Spinal cord (tissue), 10 donors: ENCODE results near the gene CABLES2. TPM values are rescaled to one million over a fixed set of nuclear protein-coding genes. Genes with fewer than 3 reads are reported as not detected.
"Not testable (repeated sequence)": the region's sequence is repeated elsewhere in the genome, so short reads cannot be mapped to it uniquely, and the experiment has no call there.

Experiments used
- DNase-seq, 6 donors: peaks; one replicate each; pipeline versions ENCODE4 v3.0.0 to v3.0.0-alpha.2; 2013 to 2015; ENCODE audit warnings: low spot score in 6 of 6, low read depth in 4 of 6
- H3K27ac ChIP-seq: one replicate; pipeline ENCODE4 v1.5.1; 2013; ENCODE audit warnings: low read depth, low read length, control low read depth
- H3K27me3 ChIP-seq: one replicate; pipeline ENCODE4 v1.6.1; 2013; ENCODE audit warnings: low read length; ENCODE audit not compliant: control insufficient read depth, insufficient read depth
- H3K36me3 ChIP-seq: one replicate; pipeline ENCODE4 v1.6.1; 2013; ENCODE audit warnings: low read length; ENCODE audit not compliant: control insufficient read depth, insufficient read depth
- H3K4me1 ChIP-seq: one replicate; pipeline ENCODE4 v1.6.1; 2013; ENCODE audit warnings: low read length; ENCODE audit not compliant: control insufficient read depth, insufficient read depth
- H3K4me3 ChIP-seq: one replicate; pipeline ENCODE4 v1.5.1; 2013; ENCODE audit warnings: low read depth, low read length, control low read depth
- H3K9me3 ChIP-seq: one replicate; pipeline ENCODE4 v1.6.1; 2013; ENCODE audit warnings: low read length; ENCODE audit not compliant: control insufficient read depth, insufficient read depth
- WGBS: methylation state at CpG from one replicate; pipeline ENCODE4 v1.1.5; 2013; ENCODE audit warnings: missing lambda C conversion rate; ENCODE audit not compliant: insufficient coverage; 5-methylcytosine and 5-hydroxymethylcytosine counted together
- polyA plus RNA-seq, 2 donors: library from polyadenylated mRNA; unstranded; fragments of 120-200 nt; gene quantifications; one replicate each; pipeline ENCODE4 v1.2.1, GENCODE V29; 2013; ENCODE audit not compliant: insufficient read length in 2 of 2
- total RNA-seq, 2 donors: library from RNA; depleted of rRNA in 1 of 2; stranded (reverse); fragments of 120-200 nt in 1 of 2; fragments of >200 nt in 1 of 2; gene quantifications; one replicate each; pipeline versions ENCODE4 v1.2.3 to v1.2.4, GENCODE V29; 2013 to 2014
- donor health status: healthy.

The CABLES2 gene
- total and polyA plus RNA-seq, 4 donors: 4.0 to 23.0 (median 14.1) TPM

DNA sequence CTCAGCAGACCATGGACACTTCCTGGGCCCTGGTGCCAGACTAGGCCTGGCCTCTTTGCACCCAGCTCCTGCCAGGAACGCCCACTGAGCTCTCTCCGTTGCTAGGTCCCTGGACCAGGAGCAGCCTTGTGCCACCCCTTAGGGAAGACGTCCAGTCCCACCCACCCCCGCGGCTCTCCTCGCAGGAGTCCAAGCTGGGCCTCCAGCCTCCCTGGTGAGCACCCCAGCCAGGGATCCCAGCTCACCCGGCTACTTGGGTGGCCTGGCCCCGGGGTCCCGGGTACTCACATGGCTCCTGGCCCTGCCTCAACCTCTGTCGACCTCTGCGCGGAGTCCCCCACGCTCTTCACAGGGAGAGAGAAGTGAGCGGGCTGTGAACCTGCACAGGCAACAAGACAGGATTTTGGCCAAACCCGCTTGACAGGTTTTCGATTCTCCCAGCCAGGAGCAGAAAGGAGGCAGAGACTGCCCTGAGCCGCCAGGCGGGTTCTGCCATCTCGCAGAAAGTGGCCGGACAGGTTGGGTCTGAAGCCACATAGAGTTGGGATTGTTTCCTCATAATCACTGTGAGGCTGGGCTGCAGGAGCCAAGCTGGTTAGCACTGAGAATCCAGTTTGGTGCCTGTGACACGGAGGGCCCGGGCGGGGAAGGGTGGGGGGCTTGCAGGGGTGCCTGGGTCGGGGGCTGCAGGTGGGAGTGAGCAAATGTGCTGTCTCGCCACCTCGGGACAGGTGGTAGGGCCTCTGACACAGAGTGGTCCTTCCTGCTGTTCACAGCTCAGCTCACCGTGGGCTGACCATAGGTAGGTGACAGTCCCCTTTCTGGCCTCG is 20.3 kb upstream of the CABLES2 start, which contains the start of gene RBBP8NL:
RBBP8NL (minus strand) TSS at position 368 of the 830 bp plus-strand sequence. CDS start 7,892 bp downstream, outside the sequence.
- Histone ChIP-seq H3K4me3 (no peak within 1 kb of the TSS), H3K27ac (no peak within 1 kb of the TSS), H3K27me3 (peaks cover 3% of the 10 kb centered on the region), H3K9me3 (no peaks in the 10 kb centered on the region), H3K4me1 (peaks cover 9% of the 10 kb centered on the region), H3K36me3 (no peaks in the 10 kb centered on the region)
- no peak for DNase-seq
- 67% methylated on average over 24 of the region's 28 CpGs for WGBS

DNA sequence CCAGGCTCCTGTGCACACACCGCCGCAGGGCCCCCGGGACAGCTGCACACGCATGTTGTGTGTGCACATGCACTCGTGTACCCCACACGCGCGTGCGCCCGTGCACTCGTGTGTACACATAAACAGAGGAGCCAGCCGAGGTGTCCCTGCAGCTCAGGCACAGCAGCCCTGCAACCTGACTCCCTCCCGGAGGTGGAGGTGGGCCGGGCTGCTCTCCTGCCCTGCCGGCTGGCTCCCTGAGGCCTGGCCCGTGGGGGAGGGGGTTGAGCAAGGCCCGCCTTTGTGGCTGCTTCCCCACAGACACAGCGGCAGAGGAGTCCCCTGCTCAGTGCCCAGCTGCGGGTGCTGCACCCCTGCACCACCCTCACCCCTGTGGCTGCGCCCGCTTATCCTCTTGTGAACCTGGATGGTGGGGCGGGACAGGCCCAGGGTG is 19.6 kb upstream of the CABLES2 start:
- DNase-seq: no peak
- 61% methylated on average over 22 of the region's 22 CpGs for WGBS
- Histone ChIP-seq H3K4me3 (no peak overlapping the region), H3K9me3 (no peaks in the 10 kb centered on the region), H3K27me3 (peaks cover 3% of the 10 kb centered on the region), H3K27ac (no peak overlapping the region), H3K4me1 (peaks cover 9% of the 10 kb centered on the region), H3K36me3 (no peaks in the 10 kb centered on the region)

DNA sequence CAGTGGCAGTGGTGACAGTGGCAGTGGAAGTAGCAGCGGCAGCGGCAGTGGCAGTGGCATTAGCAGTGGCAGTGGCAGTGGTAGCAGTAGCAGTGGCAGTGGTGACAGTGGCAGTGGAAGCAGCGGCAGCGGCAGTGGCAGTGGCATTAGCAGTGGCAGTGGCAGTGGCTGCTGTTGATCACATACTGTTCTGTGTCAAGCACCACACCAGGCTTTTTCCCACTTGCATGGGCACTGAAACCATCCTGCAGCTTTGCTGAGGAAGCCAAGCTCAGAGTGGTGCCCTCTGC is 18.9 kb upstream of the CABLES2 start:
- not testable (repeated sequence) for H3K27ac ChIP-seq, H3K4me3 ChIP-seq, H3K9me3 ChIP-seq, H3K4me1 ChIP-seq, H3K27me3 ChIP-seq, H3K36me3 ChIP-seq, DNase-seq
- WGBS: 97% methylated on average over 4 of the region's 4 CpGs

DNA sequence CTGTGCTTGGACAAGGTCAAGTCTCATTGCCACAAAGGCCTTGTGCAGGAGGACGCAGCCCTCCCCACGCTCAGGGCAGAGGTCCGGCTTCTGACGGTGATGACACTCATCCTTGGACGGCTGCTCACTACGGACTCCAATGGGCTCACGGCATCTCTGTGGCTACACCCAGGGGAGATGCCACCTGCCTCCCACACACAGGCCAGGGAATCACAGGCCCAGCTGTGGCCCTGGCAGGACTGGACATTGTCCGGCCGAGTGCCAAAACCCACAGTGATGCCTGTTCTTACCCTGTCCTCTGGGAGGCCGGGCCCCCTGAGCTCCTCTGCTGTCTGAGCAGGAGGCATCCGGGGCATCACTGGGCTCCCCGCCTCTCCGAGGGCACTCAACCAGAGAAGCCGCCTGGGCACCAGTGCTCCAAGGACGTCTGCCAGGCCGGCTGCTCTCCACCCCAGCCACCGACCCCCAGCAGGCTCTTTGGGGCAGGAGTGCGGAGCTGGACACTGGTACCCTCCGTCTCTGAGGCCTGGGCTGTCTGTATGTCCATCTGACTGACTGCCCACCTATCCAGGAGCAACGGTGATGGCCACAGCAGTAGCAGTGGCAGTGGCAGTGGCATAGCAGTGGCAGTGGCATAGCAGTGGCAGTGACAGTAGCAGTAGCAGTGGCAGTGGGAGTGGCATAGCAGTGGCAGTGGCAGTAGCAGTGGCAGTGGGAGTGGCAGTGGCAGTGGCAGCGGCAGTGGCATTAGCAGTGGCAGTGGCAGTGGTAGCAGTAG is 18.4 kb upstream of the CABLES2 start:
- WGBS: 85% methylated on average over 21 of the region's 21 CpGs
- H3K27ac ChIP-seq: no peak overlapping the region

DNA sequence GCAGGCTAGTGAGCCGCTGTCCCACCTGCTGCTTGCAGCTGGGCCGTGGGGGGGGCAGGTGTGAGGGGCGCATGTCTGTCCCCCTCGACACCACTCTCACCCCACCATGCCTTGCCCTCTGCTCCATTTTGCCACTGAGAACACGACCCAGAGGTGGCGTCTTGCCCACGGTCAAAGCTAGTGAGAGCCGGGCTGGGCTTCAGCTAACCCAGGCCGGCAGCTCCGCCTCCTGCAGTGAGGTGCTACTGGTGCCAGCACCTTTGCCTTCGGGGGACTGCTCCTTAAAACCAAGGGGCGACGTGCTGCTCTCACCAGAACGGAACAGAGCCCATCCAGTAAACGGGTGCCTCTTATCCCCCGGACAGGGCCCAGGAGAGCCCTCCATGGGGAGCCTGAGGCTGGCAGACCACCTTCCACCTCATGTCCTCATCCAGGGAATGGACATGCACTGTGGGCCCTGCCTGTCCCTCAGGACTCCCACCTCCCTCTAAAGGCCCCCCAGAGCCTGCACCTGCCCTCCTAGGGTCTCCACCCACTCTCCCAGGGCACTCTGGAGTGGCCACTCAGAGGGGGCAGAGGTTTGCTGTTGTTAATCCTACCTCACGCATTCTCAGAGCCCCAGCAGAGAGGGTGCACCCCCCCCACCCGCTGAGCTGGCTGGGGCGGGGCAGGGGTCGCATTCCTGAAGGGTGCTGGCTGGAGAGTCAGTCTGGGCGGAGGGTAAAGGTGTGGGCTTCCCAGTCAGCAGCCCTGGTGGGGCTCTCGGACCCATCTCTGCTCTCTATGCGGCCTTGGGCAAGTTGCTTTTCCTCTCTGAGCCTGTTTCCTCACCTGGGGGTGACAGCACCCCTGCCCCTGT is 17.4 kb upstream of the CABLES2 start:
- Histone ChIP-seq H3K4me1 (peaks cover 9% of the 10 kb centered on the region), H3K36me3 (no peaks in the 10 kb centered on the region), H3K9me3 (no peaks in the 10 kb centered on the region), H3K4me3 (no peak overlapping the region), H3K27me3 (no peaks in the 10 kb centered on the region), H3K27ac (no peak overlapping the region)
- WGBS: 57% methylated on average over 18 of the region's 23 CpGs
- DNase-seq: no peak

More for the DNA sequence above, 18.4 kb upstream of the CABLES2 start:
- H3K4me1 ChIP-seq: peaks cover 9% of the 10 kb centered on the region
- H3K27me3 ChIP-seq: no peaks in the 10 kb centered on the region
- no peak overlapping the region for H3K4me3 ChIP-seq
- no peaks in the 10 kb centered on the region for H3K36me3 ChIP-seq
- no peaks in the 10 kb centered on the region for H3K9me3 ChIP-seq
- no peak for DNase-seq

DNA sequence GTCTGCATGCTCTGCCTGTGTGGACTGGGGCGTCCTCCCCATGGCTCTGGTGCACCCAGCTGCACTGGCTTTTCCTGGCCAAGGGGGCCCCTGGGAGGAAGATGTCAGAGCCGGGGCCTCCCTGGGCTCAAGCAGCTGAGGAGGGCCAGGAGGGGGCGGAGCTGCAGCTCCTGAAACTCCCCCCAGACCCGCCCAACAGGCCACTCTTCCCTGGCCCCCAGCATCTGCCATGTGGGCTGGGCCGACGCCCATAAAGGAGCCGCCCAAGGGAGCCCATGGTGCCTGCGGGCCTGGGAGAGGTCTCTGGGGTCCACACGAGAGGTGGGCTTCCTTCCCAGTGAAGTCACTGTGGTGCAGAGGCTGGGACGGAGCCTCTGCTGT is 16.2 kb upstream of the CABLES2 start:
- H3K4me3 ChIP-seq: no peak overlapping the region
- H3K4me1 ChIP-seq: peaks cover under 1% of the 10 kb centered on the region
- H3K36me3 ChIP-seq: no peaks in the 10 kb centered on the region
- 48% methylated on average over 7 of the region's 10 CpGs for WGBS
- DNase-seq: no peak
- no peak overlapping the region for H3K27ac ChIP-seq
- no peaks in the 10 kb centered on the region for H3K9me3 ChIP-seq
- no peaks in the 10 kb centered on the region for H3K27me3 ChIP-seq

DNA sequence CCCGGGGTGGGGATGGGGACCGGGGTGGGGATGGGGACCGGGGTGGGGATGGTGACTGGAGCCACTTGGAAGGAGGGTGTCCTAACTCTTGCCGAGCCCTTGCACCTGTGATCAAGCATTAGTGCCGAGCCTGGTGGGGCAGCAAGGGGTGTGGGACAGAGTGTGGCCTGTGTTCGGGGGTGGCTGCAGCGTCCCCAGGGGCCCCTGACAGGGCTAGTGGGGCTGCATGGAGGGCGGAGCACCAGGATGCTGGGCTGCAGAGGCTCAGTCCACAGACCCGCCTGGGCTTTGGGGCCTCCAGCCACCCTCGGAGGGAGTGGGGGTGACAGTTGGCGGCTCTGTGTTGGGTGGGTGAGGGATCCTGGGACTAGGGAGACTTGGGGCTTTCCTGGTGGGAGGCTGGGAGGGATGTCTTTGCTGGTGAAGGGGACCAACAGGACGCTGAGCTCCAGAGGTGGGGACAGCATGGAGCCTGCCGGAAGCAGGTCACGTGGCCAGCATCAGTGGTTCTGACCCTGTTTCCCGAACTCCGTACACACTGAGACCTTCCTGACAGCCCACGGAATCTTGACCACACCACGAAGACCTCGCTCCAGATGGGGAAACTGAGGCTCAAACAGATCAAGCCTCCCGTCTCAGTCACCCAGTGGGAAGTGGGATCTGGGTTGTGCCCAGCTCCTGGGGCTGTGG is 15.7 kb upstream of the CABLES2 start:
- 89% methylated on average over 18 of the region's 20 CpGs for WGBS
- Histone ChIP-seq H3K4me3 (no peak overlapping the region), H3K4me1 (no peaks in the 10 kb centered on the region), H3K27me3 (no peaks in the 10 kb centered on the region), H3K9me3 (no peaks in the 10 kb centered on the region), H3K36me3 (no peaks in the 10 kb centered on the region), H3K27ac (no peak overlapping the region)
- no peak for DNase-seq

DNA sequence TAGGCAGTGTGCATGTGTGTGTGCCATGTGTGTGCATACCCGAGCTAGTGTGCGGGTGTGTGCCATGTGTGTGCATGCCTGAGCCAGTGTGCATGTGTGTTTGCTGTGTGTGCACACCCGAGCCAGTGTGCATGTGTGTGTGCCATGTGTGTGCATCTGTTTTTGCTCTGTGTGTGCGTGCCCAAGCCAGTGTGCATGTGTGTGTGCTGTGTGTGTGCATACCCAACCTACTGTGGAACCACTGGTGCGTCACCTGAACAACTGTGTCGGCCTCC is 14.6 kb upstream of the CABLES2 start:
- Histone ChIP-seq H3K9me3 (no peaks in the 10 kb centered on the region), H3K4me3 (no peak overlapping the region), H3K27me3 (no peaks in the 10 kb centered on the region), H3K36me3 (no peaks in the 10 kb centered on the region), H3K4me1 (no peaks in the 10 kb centered on the region), H3K27ac (no peak overlapping the region)
- DNase-seq: no peak
- 87% methylated on average over 5 of the region's 6 CpGs for WGBS
